ENCODE measurements around the gene METTL26.

METTL26 gene

DNA sequence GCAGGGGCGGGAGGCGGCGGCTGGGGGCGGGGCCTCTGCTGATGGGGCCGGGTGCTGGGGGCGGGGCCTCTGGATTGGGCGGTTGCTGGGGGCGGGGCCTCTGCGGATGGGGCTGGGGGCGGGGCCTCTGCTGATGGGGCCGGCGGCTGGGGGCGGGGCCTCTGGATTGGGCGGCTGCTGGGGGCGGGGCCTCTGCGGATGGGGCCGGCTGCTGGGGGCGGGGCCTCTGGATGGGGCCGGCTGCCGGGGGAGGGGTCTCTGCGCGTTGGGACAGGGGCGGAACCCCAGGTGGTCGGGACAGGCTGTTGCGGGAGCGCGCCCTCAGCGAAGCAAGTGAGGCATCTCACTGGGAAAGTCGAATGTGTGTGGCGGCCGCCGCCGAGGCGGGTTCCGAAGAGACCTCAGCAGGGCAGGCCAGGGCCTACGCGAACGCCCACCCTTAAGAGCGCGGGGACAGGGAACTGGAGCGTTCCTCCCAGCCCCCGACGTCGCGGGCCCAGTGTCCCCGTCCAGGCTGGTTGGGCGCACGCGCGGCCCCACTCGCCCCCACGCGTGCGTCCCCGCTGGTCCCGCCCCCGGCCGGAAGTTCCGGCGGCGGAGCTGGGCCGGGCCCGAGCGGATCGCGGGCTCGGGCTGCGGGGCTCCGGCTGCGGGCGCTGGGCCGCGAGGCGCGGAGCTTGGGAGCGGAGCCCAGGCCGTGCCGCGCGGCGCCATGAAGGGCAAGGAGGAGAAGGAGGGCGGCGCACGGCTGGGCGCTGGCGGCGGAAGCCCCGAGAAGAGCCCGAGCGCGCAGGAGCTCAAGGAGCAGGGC, 43.9 kb upstream of the METTL26 start, which contains the start of gene STUB1:
TSS of gene STUB1 (plus strand) at position 597 of the 811 bp plus-strand sequence. CDS start at position 713, 116 bp downstream.
- Histone ChIP-seq H3K4me1 (ENCODE audit: control insufficient read depth, insufficient read depth, low read length) (peaks cover 30% of the 10 kb centered on the region), H3K9ac (ENCODE audit: low read length) (peak within 1 kb of the TSS; percentile 96), H3K27me3 (replicated peaks; ENCODE audit: control insufficient read depth, insufficient read depth, low read length) (no peaks in the 10 kb centered on the region), H3K36me3 (ENCODE audit: control insufficient read depth, insufficient read depth, low read length, severe bottlenecking) (peaks cover 20% of the 10 kb centered on the region), H3K4me3 (ENCODE audit: low read length) (peak within 1 kb of the TSS; percentile 91), H3K9me3 (ENCODE audit: control insufficient read depth, low read length) (no peaks in the 10 kb centered on the region)
- DNase-seq (ENCODE audit: low read depth) = peak; percentile 96

DNA sequence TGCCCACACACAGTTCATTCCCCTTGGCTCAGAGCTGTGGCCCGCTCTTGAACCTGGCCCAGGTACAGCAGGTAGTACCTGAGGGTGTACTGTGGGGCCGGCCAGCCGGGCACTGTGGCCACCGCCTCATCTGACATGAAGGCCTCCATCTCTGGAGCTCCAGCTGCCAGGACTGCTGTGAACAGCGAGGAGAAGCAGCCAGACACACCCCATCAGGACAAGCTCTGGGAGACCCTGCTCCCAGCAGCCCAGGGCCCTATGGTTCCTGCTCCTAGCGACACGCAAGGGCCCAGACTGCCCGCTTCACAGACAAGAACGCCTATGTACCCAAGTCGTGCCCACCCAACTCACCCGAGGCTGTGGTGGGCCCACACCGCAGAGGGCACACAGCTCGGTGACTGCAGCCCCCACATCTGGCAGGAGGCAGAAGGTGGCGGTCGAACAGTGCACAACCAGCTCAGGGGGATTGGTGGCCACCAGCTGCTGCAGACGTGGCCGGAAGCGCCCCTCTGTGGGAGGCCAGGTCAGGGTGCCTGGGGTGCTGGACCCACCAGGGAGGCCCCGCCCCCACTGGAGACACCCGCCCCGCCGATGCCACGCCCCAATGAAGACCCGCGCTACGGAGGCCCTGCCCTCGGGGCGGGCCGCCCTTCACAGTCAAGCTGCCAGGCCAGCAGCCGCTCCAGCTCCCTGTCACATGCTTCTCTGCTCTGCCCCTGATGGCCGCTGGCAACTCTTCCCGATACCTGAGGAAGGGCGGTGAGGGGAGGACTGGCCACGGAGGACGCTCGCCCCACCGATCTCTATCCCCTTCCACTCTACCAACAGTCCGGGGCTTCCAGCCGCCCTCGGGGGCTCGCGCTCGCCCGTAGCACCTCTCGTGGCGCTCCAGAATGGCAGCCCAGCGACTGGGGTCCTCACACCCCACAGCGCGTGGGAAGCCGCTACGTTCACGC, 43.0 kb upstream of the METTL26 start:
- no peaks in the 10 kb centered on the region for H3K9me3 ChIP-seq (ENCODE audit: control insufficient read depth, low read length)
- H3K36me3 ChIP-seq (ENCODE audit: control insufficient read depth, insufficient read depth, low read length, severe bottlenecking) = peaks cover 20% of the 10 kb centered on the region
- peaks cover 30% of the 10 kb centered on the region for H3K4me1 ChIP-seq (ENCODE audit: control insufficient read depth, insufficient read depth, low read length)
- H3K27me3 ChIP-seq (replicated peaks; ENCODE audit: control insufficient read depth, insufficient read depth, low read length) = no peaks in the 10 kb centered on the region
- H3K4me3 ChIP-seq (ENCODE audit: low read length) = peak overlapping the region; percentile 79
- peak; percentile 70 for DNase-seq (ENCODE audit: low read depth)
- peak overlapping the region; percentile 78 for H3K9ac ChIP-seq (ENCODE audit: low read length)

DNA sequence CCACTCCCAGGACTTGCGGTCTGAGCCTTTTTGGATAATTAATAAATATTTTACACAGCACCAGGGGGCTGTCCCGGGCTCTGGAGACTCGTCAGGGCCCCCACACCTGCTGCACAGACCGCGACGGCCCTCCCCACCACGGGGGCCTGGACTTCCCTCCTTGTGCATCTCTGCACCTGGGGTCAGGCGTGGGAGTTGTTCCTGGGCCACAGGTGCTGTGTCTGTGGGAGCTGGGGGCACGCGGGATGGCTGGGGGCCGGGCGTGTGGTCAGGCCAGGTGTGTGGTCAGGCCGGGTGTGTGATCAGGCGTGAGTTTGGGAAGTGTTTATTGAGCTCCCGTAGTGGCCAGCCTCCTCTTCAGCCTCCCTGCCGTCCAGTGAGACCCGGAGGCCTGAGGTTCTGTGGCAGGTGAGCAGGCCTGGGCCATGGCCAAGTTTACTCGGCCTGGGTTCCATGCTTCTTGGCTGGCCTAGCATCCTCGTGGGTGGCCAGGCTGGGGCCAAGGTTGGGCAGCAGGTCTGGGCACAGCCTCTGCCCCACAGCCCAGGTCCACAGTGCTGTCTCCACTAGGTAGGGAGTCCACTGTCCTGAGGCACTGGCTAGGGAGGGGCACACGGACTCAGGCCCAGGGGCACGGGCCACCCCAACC, 42.2 kb upstream of the METTL26 start:
- Histone ChIP-seq H3K9ac (ENCODE audit: low read length) (no peak overlapping the region), H3K27me3 (replicated peaks; ENCODE audit: control insufficient read depth, insufficient read depth, low read length) (no peaks in the 10 kb centered on the region), H3K4me1 (ENCODE audit: control insufficient read depth, insufficient read depth, low read length) (peaks cover 27% of the 10 kb centered on the region), H3K36me3 (ENCODE audit: control insufficient read depth, insufficient read depth, low read length, severe bottlenecking) (peaks cover 27% of the 10 kb centered on the region), H3K4me3 (ENCODE audit: low read length) (no peak overlapping the region), H3K9me3 (ENCODE audit: control insufficient read depth, low read length) (no peaks in the 10 kb centered on the region)
- DNase-seq (ENCODE audit: low read depth) = no peak

DNA sequence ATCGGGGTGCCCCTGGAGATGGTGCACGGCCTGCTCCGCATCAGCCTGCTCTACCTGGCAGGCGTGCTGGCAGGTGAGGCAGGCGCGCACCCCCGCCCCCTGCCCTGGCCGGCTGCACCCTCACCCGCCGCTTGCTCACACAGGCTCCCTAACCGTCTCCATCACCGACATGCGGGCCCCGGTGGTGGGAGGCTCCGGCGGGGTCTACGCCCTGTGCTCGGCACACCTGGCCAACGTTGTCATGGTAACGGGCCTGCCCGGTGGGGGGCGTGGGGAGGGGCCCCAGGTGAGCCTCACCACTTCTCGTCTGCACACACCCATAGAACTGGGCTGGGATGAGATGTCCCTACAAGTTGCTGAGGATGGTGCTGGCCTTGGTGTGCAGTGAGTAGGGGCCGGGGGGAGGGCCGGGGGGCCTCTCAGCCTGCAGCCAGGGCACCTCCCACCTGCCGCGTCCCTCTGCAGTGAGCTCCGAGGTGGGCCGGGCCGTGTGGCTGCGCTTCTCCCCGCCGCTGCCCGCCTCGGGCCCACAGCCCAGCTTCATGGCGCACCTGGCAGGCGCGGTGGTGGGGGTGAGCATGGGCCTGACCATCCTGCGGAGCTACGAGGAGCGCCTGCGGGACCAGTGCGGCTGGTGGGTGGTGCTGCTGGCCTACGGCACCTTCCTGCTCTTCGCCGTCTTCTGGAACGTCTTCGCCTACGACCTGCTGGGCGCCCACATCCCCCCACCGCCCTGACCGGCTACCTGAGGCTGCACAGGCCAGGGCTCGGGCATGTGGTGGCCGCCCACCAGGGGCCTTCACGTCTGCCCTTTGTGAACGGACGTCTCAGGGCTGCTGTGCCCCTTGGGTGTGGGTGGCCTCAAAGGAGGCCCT, 41.4 kb upstream of the METTL26 start:
- no peak overlapping the region for H3K9ac ChIP-seq (ENCODE audit: low read length)
- H3K4me1 ChIP-seq (ENCODE audit: control insufficient read depth, insufficient read depth, low read length) = peaks cover 19% of the 10 kb centered on the region
- DNase-seq (ENCODE audit: low read depth) = no peak
- H3K4me3 ChIP-seq (ENCODE audit: low read length) = no peak overlapping the region
- H3K36me3 ChIP-seq (ENCODE audit: control insufficient read depth, insufficient read depth, low read length, severe bottlenecking) = peaks cover 28% of the 10 kb centered on the region
- no peaks in the 10 kb centered on the region for H3K27me3 ChIP-seq (replicated peaks; ENCODE audit: control insufficient read depth, insufficient read depth, low read length)
- no peaks in the 10 kb centered on the region for H3K9me3 ChIP-seq (ENCODE audit: control insufficient read depth, low read length)

DNA sequence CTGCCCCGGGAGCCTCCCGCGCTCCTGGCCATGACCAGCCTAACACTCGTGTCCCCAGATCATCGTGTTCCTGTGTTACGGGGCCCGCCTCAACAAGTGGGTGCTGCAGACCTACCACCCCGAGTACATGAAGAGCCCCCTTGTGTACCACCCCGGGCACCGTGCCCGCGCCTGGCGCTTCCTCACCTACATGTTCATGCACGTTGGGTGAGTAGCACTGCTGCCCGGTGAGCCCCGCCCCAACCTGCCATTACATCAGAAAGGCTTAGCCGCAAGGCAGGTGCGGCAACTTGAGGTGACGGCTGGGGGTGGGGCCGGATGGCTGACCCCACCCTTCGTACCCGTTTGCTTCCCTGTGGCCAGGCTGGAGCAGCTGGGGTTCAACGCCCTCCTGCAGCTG, 40.8 kb upstream of the METTL26 start:
- Histone ChIP-seq H3K9ac (ENCODE audit: low read length) (no peak overlapping the region), H3K4me1 (ENCODE audit: control insufficient read depth, insufficient read depth, low read length) (peaks cover 12% of the 10 kb centered on the region), H3K36me3 (ENCODE audit: control insufficient read depth, insufficient read depth, low read length, severe bottlenecking) (peaks cover 28% of the 10 kb centered on the region), H3K9me3 (ENCODE audit: control insufficient read depth, low read length) (no peaks in the 10 kb centered on the region), H3K27me3 (replicated peaks; ENCODE audit: control insufficient read depth, insufficient read depth, low read length) (no peaks in the 10 kb centered on the region), H3K4me3 (ENCODE audit: low read length) (no peak overlapping the region)
- no peak for DNase-seq (ENCODE audit: low read depth)

DNA sequence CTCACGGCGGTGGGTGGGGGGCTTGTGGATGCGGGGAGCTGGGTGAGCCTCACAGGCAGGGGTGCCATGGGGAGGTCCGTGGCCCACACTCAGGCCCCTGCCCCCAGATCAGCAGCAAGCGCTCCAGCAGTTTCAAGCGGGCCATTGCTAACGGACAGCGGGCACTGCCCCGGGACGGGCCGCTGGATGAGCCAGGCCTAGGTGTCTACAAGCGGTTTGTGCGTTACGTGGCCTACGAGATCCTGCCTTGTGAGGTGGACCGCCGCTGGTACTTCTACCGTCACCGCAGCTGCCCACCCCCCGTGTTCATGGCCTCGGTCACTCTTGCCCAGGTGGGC, 40.4 kb upstream of the METTL26 start:
- H3K9me3 ChIP-seq (ENCODE audit: control insufficient read depth, low read length) = no peaks in the 10 kb centered on the region
- H3K4me1 ChIP-seq (ENCODE audit: control insufficient read depth, insufficient read depth, low read length) = peaks cover 9% of the 10 kb centered on the region
- no peak overlapping the region for H3K4me3 ChIP-seq (ENCODE audit: low read length)
- H3K27me3 ChIP-seq (replicated peaks; ENCODE audit: control insufficient read depth, insufficient read depth, low read length) = no peaks in the 10 kb centered on the region
- no peak for DNase-seq (ENCODE audit: low read depth)
- no peak overlapping the region for H3K9ac ChIP-seq (ENCODE audit: low read length)
- H3K36me3 ChIP-seq (ENCODE audit: control insufficient read depth, insufficient read depth, low read length, severe bottlenecking) = peaks cover 27% of the 10 kb centered on the region

DNA sequence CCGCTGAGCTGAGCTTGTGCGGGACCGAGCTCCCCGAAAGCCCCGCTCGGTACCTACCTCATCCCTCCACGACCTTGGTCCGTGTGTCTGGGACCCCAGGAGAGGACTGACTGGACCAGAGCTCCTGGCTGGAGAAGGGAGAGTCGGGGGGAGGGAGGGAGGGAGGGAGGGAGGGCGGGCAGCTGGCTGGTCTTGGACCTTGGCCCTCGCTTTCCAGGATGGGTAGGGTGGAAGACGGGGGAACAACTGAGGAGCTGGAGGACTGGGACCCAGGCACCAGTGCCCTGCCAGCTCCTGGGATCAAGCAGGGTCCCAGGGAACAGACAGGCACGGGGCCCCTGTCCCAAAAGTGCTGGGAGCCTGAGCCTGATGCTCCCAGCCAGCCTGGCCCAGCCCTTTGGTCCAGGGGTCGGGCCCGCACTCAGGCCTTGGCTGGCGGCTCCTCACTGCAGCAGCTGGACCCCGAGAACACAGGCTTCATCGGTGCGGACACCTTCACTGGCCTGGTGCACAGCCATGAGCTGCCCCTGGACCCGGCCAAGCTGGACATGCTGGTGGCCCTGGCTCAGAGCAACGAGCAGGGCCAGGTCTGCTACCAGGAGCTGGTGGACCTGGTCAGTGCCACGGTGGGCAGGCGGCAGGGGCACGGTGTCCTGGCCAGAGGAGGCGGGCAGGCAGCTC, 39.9 kb upstream of the METTL26 start:
- Histone ChIP-seq H3K27me3 (replicated peaks; ENCODE audit: control insufficient read depth, insufficient read depth, low read length) (no peaks in the 10 kb centered on the region), H3K9me3 (ENCODE audit: control insufficient read depth, low read length) (no peaks in the 10 kb centered on the region), H3K4me3 (ENCODE audit: low read length) (peak overlapping the region; percentile 73), H3K4me1 (ENCODE audit: control insufficient read depth, insufficient read depth, low read length) (peaks cover 4% of the 10 kb centered on the region), H3K36me3 (ENCODE audit: control insufficient read depth, insufficient read depth, low read length, severe bottlenecking) (peaks cover 29% of the 10 kb centered on the region), H3K9ac (ENCODE audit: low read length) (peak overlapping the region; percentile 64)
- DNase-seq (ENCODE audit: low read depth) = no peak

DNA sequence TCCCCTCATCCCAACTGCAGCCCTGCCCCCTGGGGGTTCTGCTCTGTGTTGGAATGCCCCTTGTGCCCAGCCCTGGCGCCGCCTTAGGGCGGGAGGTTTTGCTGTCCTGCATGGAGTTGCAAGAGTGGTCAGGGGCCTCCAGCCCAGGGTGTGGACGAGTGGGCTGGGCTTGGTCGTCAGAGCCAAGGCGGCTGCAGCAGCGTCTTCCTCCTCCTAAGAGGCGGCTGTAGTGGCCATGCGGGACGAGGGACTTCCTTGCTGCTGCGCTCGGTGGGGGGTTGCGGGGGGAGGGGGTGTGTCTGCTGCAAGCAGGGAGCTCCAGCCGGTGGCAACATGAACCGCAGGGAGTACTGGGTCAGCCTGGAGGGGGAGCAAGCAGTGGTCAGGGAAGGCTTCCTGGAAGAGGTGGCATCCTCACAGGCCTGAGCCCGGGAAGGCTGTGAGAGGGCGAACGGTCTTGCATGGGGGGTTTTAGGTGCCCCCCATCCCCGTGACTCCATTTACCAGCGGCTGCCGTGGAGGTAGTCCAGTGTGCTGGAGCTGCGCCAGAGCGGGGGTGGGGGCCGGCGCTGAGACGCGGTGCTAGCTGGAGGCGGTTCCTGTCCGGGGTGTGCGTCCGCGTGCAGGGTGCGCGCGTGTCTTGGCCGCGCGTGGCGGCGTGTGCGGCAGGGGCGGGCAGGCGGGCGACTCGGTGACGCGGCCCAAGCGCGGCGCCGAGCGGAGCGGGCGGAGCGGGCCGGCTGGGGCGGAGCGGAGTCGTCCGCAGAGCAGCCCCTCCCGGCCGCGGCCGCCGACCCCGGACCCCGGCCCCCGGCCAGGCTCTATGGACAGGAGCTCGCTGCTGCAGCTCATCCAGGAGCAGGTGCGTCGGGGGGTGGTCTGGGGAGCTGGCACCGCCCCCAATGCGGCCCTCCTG, 39.1 kb upstream of the METTL26 start, which contains the start of gene RHBDL1:
TSS of gene RHBDL1 (plus strand) at position 704 of the 916 bp plus-strand sequence. CDS start at position 824, 120 bp downstream.
- H3K9me3 ChIP-seq (ENCODE audit: control insufficient read depth, low read length) = no peaks in the 10 kb centered on the region
- H3K9ac ChIP-seq (ENCODE audit: low read length) = peak within 1 kb of the TSS; percentile 64
- no peaks in the 10 kb centered on the region for H3K27me3 ChIP-seq (replicated peaks; ENCODE audit: control insufficient read depth, insufficient read depth, low read length)
- peaks cover 37% of the 10 kb centered on the region for H3K36me3 ChIP-seq (ENCODE audit: control insufficient read depth, insufficient read depth, low read length, severe bottlenecking)
- DNase-seq (ENCODE audit: low read depth) = peak; percentile 32
- peaks cover 3% of the 10 kb centered on the region for H3K4me1 ChIP-seq (ENCODE audit: control insufficient read depth, insufficient read depth, low read length)
- H3K4me3 ChIP-seq (ENCODE audit: low read length) = peak within 1 kb of the TSS; percentile 73

DNA sequence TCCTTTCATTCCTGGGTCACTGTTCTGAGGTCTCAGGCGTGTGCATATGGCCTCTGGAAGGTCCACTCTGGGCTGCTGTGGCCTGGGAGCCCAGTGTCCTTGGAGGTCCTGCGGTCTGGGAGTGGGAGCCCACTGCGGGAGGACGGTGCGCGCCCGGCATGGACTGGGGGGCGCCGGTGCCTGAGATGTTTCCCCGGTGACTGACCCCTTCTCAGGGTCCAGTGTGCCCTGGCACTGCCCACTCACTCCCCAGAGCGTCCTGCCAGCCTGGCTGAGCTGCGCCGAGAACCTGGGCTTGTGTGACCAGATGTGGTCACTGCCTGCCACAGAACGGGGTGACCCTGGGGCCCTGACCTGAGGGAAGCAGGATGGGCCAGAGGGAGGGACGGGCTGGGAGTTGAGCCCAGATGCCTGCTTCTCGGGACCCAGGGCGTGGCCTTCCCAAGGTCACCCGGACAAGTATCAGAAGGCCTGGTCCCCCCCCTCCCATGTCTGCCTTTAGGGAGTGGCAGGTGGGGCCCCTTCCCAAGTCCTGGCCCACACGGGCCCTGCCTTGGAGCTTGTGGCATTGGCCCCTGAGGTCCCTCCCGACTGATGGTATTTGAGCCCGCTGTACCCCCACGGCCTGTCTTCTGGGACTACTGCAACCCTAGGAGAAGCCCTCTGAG, 38.2 kb upstream of the METTL26 start:
- DNase-seq (ENCODE audit: low read depth) = no peak
- H3K36me3 ChIP-seq (ENCODE audit: control insufficient read depth, insufficient read depth, low read length, severe bottlenecking) = peaks cover 42% of the 10 kb centered on the region

More for the DNA sequence above, 38.2 kb upstream of the METTL26 start:
- Histone ChIP-seq H3K9me3 (ENCODE audit: control insufficient read depth, low read length) (no peaks in the 10 kb centered on the region), H3K9ac (ENCODE audit: low read length) (no peak overlapping the region), H3K4me3 (ENCODE audit: low read length) (no peak overlapping the region), H3K4me1 (ENCODE audit: control insufficient read depth, insufficient read depth, low read length) (peaks cover 6% of the 10 kb centered on the region), H3K27me3 (replicated peaks; ENCODE audit: control insufficient read depth, insufficient read depth, low read length) (no peaks in the 10 kb centered on the region)

Measured in adipocyte (in vitro differentiated cells).